Measurements from ENCODE around the gene UGT1A1.

Gene UGT1A1

GRCh38 chr2:233814056-233814835, 54.2 kb downstream of the UGT1A1 start:
- DNase-seq (ENCODE audit: low read depth, low spot score): no peak
- peaks cover 11% of the 10 kb centered on the region; the same call in 1 of the 2 replicates for H3K36me3 ChIP-seq (ENCODE audit: insufficient read depth, low read length)
- H3K9me3 ChIP-seq (ENCODE audit: low read depth, low read length): no peaks in the 10 kb centered on the region
- TF ChIP-seq POLR2AphosphoS5 (IDR thresholded peaks at IDR 0.05; ENCODE audit: borderline replicate concordance, low read depth, low read length): 0 out of 2 replicates have a peak, but pooled peaks have one; percentile 15
- no peak for TF ChIP-seq EZH2 (IDR thresholded peaks at IDR 0.05)
- H3K4me3 ChIP-seq: no peak overlapping the region
- H3K9ac ChIP-seq (ENCODE audit: insufficient read length): no peak overlapping the region
- no peak overlapping the region for H3K27ac ChIP-seq

GRCh38 chr2:233815861-233816260, 55.8 kb downstream of the UGT1A1 start:
- TF ChIP-seq FOXP2 (optimal IDR thresholded peaks at IDR 0.05; ENCODE audit: control extremely low read depth, extremely low read length, insufficient read depth): no peak
- no peak for TF ChIP-seq EZH2 (IDR thresholded peaks at IDR 0.05)
- no peak for TF ChIP-seq POLR2AphosphoS5 (IDR thresholded peaks at IDR 0.05; ENCODE audit: borderline replicate concordance, low read depth, low read length)
- Histone ChIP-seq H3K4me3 (no peak overlapping the region), H3K9ac (ENCODE audit: insufficient read length) (no peak overlapping the region), H3K36me3 (ENCODE audit: insufficient read depth, low read length) (peaks cover 11% of the 10 kb centered on the region; the same call in 1 of the 2 replicates), H3K9me3 (ENCODE audit: low read depth, low read length) (no peaks in the 10 kb centered on the region), H3K27ac (no peak overlapping the region)
- DNase-seq (ENCODE audit: low read depth, low spot score): no peak

GRCh38 chr2:233816334-233816733, 56.3 kb downstream of the UGT1A1 start:
- Histone ChIP-seq H3K9ac (ENCODE audit: insufficient read length) (no peak overlapping the region), H3K4me3 (no peak overlapping the region), H3K27ac (no peak overlapping the region), H3K36me3 (ENCODE audit: insufficient read depth, low read length) (peaks cover 11% of the 10 kb centered on the region; the same call in 1 of the 2 replicates), H3K9me3 (ENCODE audit: low read depth, low read length) (no peaks in the 10 kb centered on the region)
- TF ChIP-seq POLR2AphosphoS5 (IDR thresholded peaks at IDR 0.05; ENCODE audit: borderline replicate concordance, low read depth, low read length): no peak
- TF ChIP-seq FOXP2 (optimal IDR thresholded peaks at IDR 0.05; ENCODE audit: control extremely low read depth, extremely low read length, insufficient read depth): no peak
- no peak for TF ChIP-seq EZH2 (IDR thresholded peaks at IDR 0.05)
- no peak for DNase-seq (ENCODE audit: low read depth, low spot score)

- Histone ChIP-seq H3K9me3 (ENCODE audit: low read depth, low read length) (no peaks in the 10 kb centered on the region), H3K36me3 (ENCODE audit: insufficient read depth, low read length) (peaks cover 11% of the 10 kb centered on the region; the same call in 1 of the 2 replicates), H3K4me3 (no peak overlapping the region), H3K27ac (no peak overlapping the region), H3K9ac (ENCODE audit: insufficient read length) (no peak overlapping the region)
- TF ChIP-seq POLR2AphosphoS5 (IDR thresholded peaks at IDR 0.05; ENCODE audit: borderline replicate concordance, low read depth, low read length): no peak
- no peak for TF ChIP-seq EZH2 (IDR thresholded peaks at IDR 0.05)
- TF ChIP-seq FOXP2 (optimal IDR thresholded peaks at IDR 0.05; ENCODE audit: control extremely low read depth, extremely low read length, insufficient read depth): no peak
- DNase-seq (ENCODE audit: low read depth, low spot score): no peak
Observed at GRCh38 chr2:233816771-233817170, 56.7 kb downstream of the UGT1A1 start.

GRCh38 chr2:233817361-233817911, 57.4 kb downstream of the UGT1A1 start:
- Histone ChIP-seq H3K4me3 (no peak overlapping the region), H3K36me3 (ENCODE audit: insufficient read depth, low read length) (peaks cover 11% of the 10 kb centered on the region; the same call in 1 of the 2 replicates), H3K9me3 (ENCODE audit: low read depth, low read length) (no peaks in the 10 kb centered on the region), H3K9ac (ENCODE audit: insufficient read length) (no peak overlapping the region), H3K27ac (no peak overlapping the region)
- no peak for TF ChIP-seq POLR2AphosphoS5 (IDR thresholded peaks at IDR 0.05; ENCODE audit: borderline replicate concordance, low read depth, low read length)
- no peak for TF ChIP-seq EZH2 (IDR thresholded peaks at IDR 0.05)
- TF ChIP-seq FOXP2 (optimal IDR thresholded peaks at IDR 0.05; ENCODE audit: control extremely low read depth, extremely low read length, insufficient read depth): no peak
- DNase-seq (ENCODE audit: low read depth, low spot score): no peak

GRCh38 chr2:233817995-233818638, 58.0 kb downstream of the UGT1A1 start:
- Histone ChIP-seq H3K36me3 (ENCODE audit: insufficient read depth, low read length) (peaks cover 11% of the 10 kb centered on the region; the same call in 1 of the 2 replicates), H3K9me3 (ENCODE audit: low read depth, low read length) (no peaks in the 10 kb centered on the region), H3K4me3 (no peak overlapping the region), H3K27ac (no peak overlapping the region), H3K9ac (ENCODE audit: insufficient read length) (no peak overlapping the region)
- TF ChIP-seq EZH2 (IDR thresholded peaks at IDR 0.05): no peak
- TF ChIP-seq FOXP2 (optimal IDR thresholded peaks at IDR 0.05; ENCODE audit: control extremely low read depth, extremely low read length, insufficient read depth): no peak
- TF ChIP-seq POLR2AphosphoS5 (IDR thresholded peaks at IDR 0.05; ENCODE audit: borderline replicate concordance, low read depth, low read length): no peak
- no peak for DNase-seq (ENCODE audit: low read depth, low spot score)

- Histone ChIP-seq H3K9ac (ENCODE audit: insufficient read length) (no peak overlapping the region), H3K4me3 (no peak overlapping the region), H3K36me3 (ENCODE audit: insufficient read depth, low read length) (peaks cover 11% of the 10 kb centered on the region; the same call in 1 of the 2 replicates), H3K9me3 (ENCODE audit: low read depth, low read length) (no peaks in the 10 kb centered on the region), H3K27ac (no peak overlapping the region)
- DNase-seq (ENCODE audit: low read depth, low spot score): no peak
- TF ChIP-seq EZH2 (IDR thresholded peaks at IDR 0.05): no peak
- TF ChIP-seq FOXP2 (optimal IDR thresholded peaks at IDR 0.05; ENCODE audit: control extremely low read depth, extremely low read length, insufficient read depth): no peak
Observed at GRCh38 chr2:233818639-233819621, 58.9 kb downstream of the UGT1A1 start.

All from SK-N-MC (cell line).